NCI-H2196 (cell line): ENCODE results near the gene CAVIN1.
A peak's percentile ranks its signal among the peaks of the same experiment; 100 is the strongest.
"Not testable (repeated sequence)": the region's sequence is repeated elsewhere in the genome, so short reads cannot be mapped to it uniquely, and the experiment has no call there.

Source experiments
- DNase-seq: peaks from one replicate; lab custom pipeline; 2025; ENCODE audit not compliant: unreplicated experiment; lab: John Stamatoyannopoulos, UW

The CAVIN1 gene

GRCh38 chr17:42405963-42406495, 17.0 kb downstream of the CAVIN1 start:
- peak; percentile 57 for DNase-seq

- DNase-seq: no peak
These were observed 18.0 kb downstream of the CAVIN1 start for GRCh38 chr17:42405076-42405475.

GRCh38 chr17:42404326-42405055, 18.6 kb downstream of the CAVIN1 start:
- DNase-seq: no peak

- DNase-seq: no peak
These were observed 19.9 kb downstream of the CAVIN1 start for GRCh38 chr17:42403150-42403549.

GRCh38 chr17:42402117-42402516, 20.9 kb downstream of the CAVIN1 start:
- no peak for DNase-seq

GRCh38 chr17:42400844-42401375, 22.1 kb downstream of the CAVIN1 start:
- DNase-seq: not testable (repeated sequence)

GRCh38 chr17:42399948-42400843, 22.9 kb downstream of the CAVIN1 start:
- DNase-seq: no peak

- no peak for DNase-seq
These were observed 23.9 kb downstream of the CAVIN1 start for GRCh38 chr17:42399121-42399520.

GRCh38 chr17:42395601-42396000, 27.5 kb downstream of the CAVIN1 start:
- DNase-seq: not testable (repeated sequence)

GRCh38 chr17:42394838-42395237, 28.2 kb downstream of the CAVIN1 start:
- no peak for DNase-seq

- no peak for DNase-seq
These were observed 30.2 kb downstream of the CAVIN1 start for GRCh38 chr17:42392692-42393415.

- not testable (repeated sequence) for DNase-seq
These were observed 31.6 kb downstream of the CAVIN1 start for GRCh38 chr17:42391439-42391838.

- DNase-seq: no peak
These were observed 33.2 kb downstream of the CAVIN1 start for GRCh38 chr17:42389899-42390298.

- DNase-seq: no peak
These were observed 34.0 kb downstream of the CAVIN1 start for GRCh38 chr17:42389135-42389417.

- peak; percentile 95 for DNase-seq
These were observed 34.5 kb downstream of the CAVIN1 start, which contains the start of gene STAT3 for GRCh38 chr17:42388381-42389134. Gene STAT3 (minus strand): TSS chr17:42388442. CDS start chr17:42348516, 39,926 bp downstream.

GRCh38 chr17:42387661-42388380, 35.2 kb downstream of the CAVIN1 start:
- DNase-seq: no peak

GRCh38 chr17:42386777-42387657, 36.0 kb downstream of the CAVIN1 start:
- no peak for DNase-seq

- no peak for DNase-seq
These were observed 41.2 kb downstream of the CAVIN1 start for GRCh38 chr17:42381898-42382297.

- no peak for DNase-seq
These were observed 42.1 kb downstream of the CAVIN1 start for GRCh38 chr17:42380935-42381334.
